ENCODE results near the gene SOX18. TPM values are rescaled to one million over a fixed set of nuclear protein-coding genes. Genes with fewer than 3 reads are reported as not detected.

SOX18 gene
- total and polyA plus RNA-seq, 2 of the 13 experiments (the other 11 are each of a cell fraction or from before 2014, with no cell fraction given): 1.6 to 1.9 TPM

GRCh38 chr20:64057628-64058498, 8.4 kb upstream of the SOX18 start (continued):
- peak; percentile 99 for TF ChIP-seq PATZ1 (CRISPR knock-in tag; IDR thresholded peaks at IDR 0.05)
- 0 out of 2 replicates have a peak, but pooled peaks have one; percentile 64 for TF ChIP-seq MTERF4 (CRISPR knock-in tag; IDR thresholded peaks at IDR 0.05)
- TF ChIP-seq ZNF367 (CRISPR knock-in tag; IDR thresholded peaks at IDR 0.05; ENCODE audit: borderline replicate concordance): peak; percentile 52; the same call in 1 of the 2 replicates
- 0 out of 2 replicates have a peak, but pooled peaks have one; percentile 16 for TF ChIP-seq MATR3 (CRISPR knock-in tag; IDR thresholded peaks at IDR 0.05)
- TF ChIP-seq NBN (conservative IDR thresholded peaks at IDR 0.05): no peak
- peak; percentile 35; the same call in 1 of the 2 replicates for TF ChIP-seq KDM4B (CRISPR knock-in tag; IDR thresholded peaks at IDR 0.05)
- peak; percentile 2; the same call in 1 of the 2 replicates for TF ChIP-seq KIAA2018 (CRISPR knock-in tag; IDR thresholded peaks at IDR 0.05; ENCODE audit: borderline replicate concordance)
- TF ChIP-seq CBFB (CRISPR knock-in tag; IDR thresholded peaks at IDR 0.05): peak; percentile 55; the same call in 1 of the 2 replicates
- TF ChIP-seq SMARCE1 (IDR thresholded peaks at IDR 0.05; ENCODE audit: borderline replicate concordance): 0 out of 2 replicates have a peak, but pooled peaks have one; percentile 36
- no peak; the same call in 1 of the 2 replicates for TF ChIP-seq SIN3A (IDR thresholded peaks at IDR 0.05; ENCODE audit: borderline replicate concordance, low read depth, low read length)
- TF ChIP-seq ZNF792 (CRISPR knock-in tag; IDR thresholded peaks at IDR 0.05): no peak
- TF ChIP-seq ZMYM2 (CRISPR knock-in tag; IDR thresholded peaks at IDR 0.05): no peak
- TF ChIP-seq MTA1 (CRISPR knock-in tag; IDR thresholded peaks at IDR 0.05; ENCODE audit: borderline replicate concordance): peak; percentile 39; the same call in 1 of the 2 replicates
- no peak for TF ChIP-seq SOX13 (IDR thresholded peaks at IDR 0.05)
- peak in 1 of 2 experiments; percentile 51; a peak in 1 of 4 replicates for TF ChIP-seq SOX13 (CRISPR knock-in tag; conservative IDR thresholded peaks at IDR 0.05 in 1 of 2, IDR thresholded peaks at IDR 0.05 in 1 of 2)
- TF ChIP-seq TRIM22 (IDR thresholded peaks at IDR 0.05): no peak
- no peak for TF ChIP-seq SNAPC2 (CRISPR knock-in tag; IDR thresholded peaks at IDR 0.05)

All from HepG2 (cell line).